Measurements from ENCODE around the gene BCL2L14.

Gene BCL2L14

GRCh38 chr12:12056951-12057350 lies 13.8 kb upstream of the BCL2L14 start:
- no peak for DNase-seq (ENCODE audit: low spot score)

- no peak for DNase-seq (ENCODE audit: low spot score)
These were observed 6.1 kb upstream of the BCL2L14 start for GRCh38 chr12:12064596-12064995.

GRCh38 chr12:12068751-12069150 lies 2.0 kb upstream of the BCL2L14 start:
- DNase-seq (ENCODE audit: low spot score), result no peak

GRCh38 chr12:12069821-12070548 lies 754 bp upstream of the BCL2L14 start:
- DNase-seq (ENCODE audit: low spot score), result no peak

- DNase-seq (ENCODE audit: low spot score), result no peak
These were observed 1.5 kb downstream of the BCL2L14 start for GRCh38 chr12:12072064-12072760.

- DNase-seq (ENCODE audit: low spot score), result no peak
These were observed 8.6 kb downstream of the BCL2L14 start for GRCh38 chr12:12079291-12079690.

GRCh38 chr12:12081836-12082497 lies 11.2 kb downstream of the BCL2L14 start:
- DNase-seq (ENCODE audit: low spot score), result peak; percentile 56

- DNase-seq (ENCODE audit: low spot score), result no peak
These were observed 12.9 kb downstream of the BCL2L14 start for GRCh38 chr12:12083688-12084087.

GRCh38 chr12:12086362-12086761 lies 15.6 kb downstream of the BCL2L14 start:
- no peak for DNase-seq (ENCODE audit: low spot score)

- DNase-seq (ENCODE audit: low spot score), result no peak
These were observed 16.4 kb downstream of the BCL2L14 start for GRCh38 chr12:12086973-12087692.

GRCh38 chr12:12087693-12088034 lies 16.9 kb downstream of the BCL2L14 start:
- no peak for DNase-seq (ENCODE audit: low spot score)

- no peak for DNase-seq (ENCODE audit: low spot score)
These were observed 17.4 kb downstream of the BCL2L14 start for GRCh38 chr12:12088147-12088546.

- no peak for DNase-seq (ENCODE audit: low spot score)
These were observed 18.0 kb downstream of the BCL2L14 start for GRCh38 chr12:12088761-12089160.

- no peak for DNase-seq (ENCODE audit: low spot score)
These were observed 20.3 kb downstream of the BCL2L14 start for GRCh38 chr12:12091071-12091470.

GRCh38 chr12:12091977-12092663 lies 21.4 kb downstream of the BCL2L14 start:
- DNase-seq (ENCODE audit: low spot score), result no peak

- DNase-seq (ENCODE audit: low spot score), result no peak
These were observed 23.7 kb downstream of the BCL2L14 start for GRCh38 chr12:12094481-12094880.

- DNase-seq (ENCODE audit: low spot score), result no peak
These were observed 24.3 kb downstream of the BCL2L14 start for GRCh38 chr12:12095021-12095420.

- DNase-seq (ENCODE audit: low spot score), result no peak
These were observed 27.4 kb downstream of the BCL2L14 start for GRCh38 chr12:12097891-12098690.

- no peak for DNase-seq (ENCODE audit: low spot score)
These were observed 27.9 kb downstream of the BCL2L14 start for GRCh38 chr12:12098691-12099015.

- no peak for DNase-seq (ENCODE audit: low spot score)
These were observed 28.4 kb downstream of the BCL2L14 start for GRCh38 chr12:12099102-12099501.

- no peak for DNase-seq (ENCODE audit: low spot score)
These were observed 36.9 kb downstream of the BCL2L14 start for GRCh38 chr12:12107678-12108077.
